GM19397 (cell line): ENCODE results near the gene CTXND1.

Experiments used
- ATAC-seq: cut with Tn5 transposase; IDR thresholded peaks from one replicate; pipeline ENCODE4 v1.9.1; 2021; ENCODE audit warnings: mild to moderate bottlenecking, moderate library complexity; ENCODE audit not compliant: unreplicated experiment

Gene CTXND1

GRCh38 chr15:80259942-80260510 is 8.0 kb upstream of the CTXND1 start:
- ATAC-seq, result no peak

- ATAC-seq, result no peak
These were observed 439 bp downstream of the CTXND1 start for GRCh38 chr15:80251428-80252120.

GRCh38 chr15:80250614-80251427 is 1.2 kb downstream of the CTXND1 start:
- ATAC-seq, result no peak

GRCh38 chr15:80249973-80250372 is 2.0 kb downstream of the CTXND1 start:
- ATAC-seq, result no peak

- ATAC-seq, result no peak
These were observed 4.7 kb downstream of the CTXND1 start for GRCh38 chr15:80247320-80247719.

GRCh38 chr15:80246425-80246894 is 5.6 kb downstream of the CTXND1 start:
- no peak for ATAC-seq

GRCh38 chr15:80242802-80243201 is 9.2 kb downstream of the CTXND1 start:
- no peak for ATAC-seq

- ATAC-seq, result no peak
These were observed 9.8 kb downstream of the CTXND1 start for GRCh38 chr15:80242132-80242769.

GRCh38 chr15:80241508-80241907 is 10.5 kb downstream of the CTXND1 start:
- ATAC-seq, result no peak

GRCh38 chr15:80240276-80240675 is 11.7 kb downstream of the CTXND1 start:
- no peak for ATAC-seq

GRCh38 chr15:80234883-80235282 is 17.1 kb downstream of the CTXND1 start:
- ATAC-seq, result no peak

GRCh38 chr15:80233581-80233980 is 18.4 kb downstream of the CTXND1 start:
- no peak for ATAC-seq

GRCh38 chr15:80231371-80231770 is 20.6 kb downstream of the CTXND1 start:
- ATAC-seq, result no peak

GRCh38 chr15:80228959-80229610 is 22.9 kb downstream of the CTXND1 start:
- no peak for ATAC-seq

GRCh38 chr15:80219955-80220354 is 32.1 kb downstream of the CTXND1 start:
- ATAC-seq, result no peak

- ATAC-seq, result no peak
These were observed 34.6 kb downstream of the CTXND1 start for GRCh38 chr15:80217327-80217900.

GRCh38 chr15:80216911-80217310 is 35.1 kb downstream of the CTXND1 start:
- ATAC-seq, result no peak

- no peak for ATAC-seq
These were observed 35.9 kb downstream of the CTXND1 start for GRCh38 chr15:80216141-80216540.

GRCh38 chr15:80214910-80215309 is 37.1 kb downstream of the CTXND1 start:
- no peak for ATAC-seq

- ATAC-seq, result no peak
These were observed 40.0 kb downstream of the CTXND1 start for GRCh38 chr15:80211976-80212375.
